B cell (primary cell): Measurements from ENCODE around the gene DDX55. TPM values are rescaled to one million over a fixed set of nuclear protein-coding genes. Genes with fewer than 3 reads are reported as not detected.

Source experiments
- ATAC-seq: fragments of 200-7000 bp; cut with Tn5 transposase; one replicate; pipeline ENCODE4 v1.10.0; 2021; ENCODE audit warnings: low read depth, mild to moderate bottlenecking, moderate number of reproducible peaks, moderate library complexity
- CTCF ChIA-PET: fragments of 350-600 bp; sonication (Branson Sonifier 250); formaldehyde crosslinking; loops from one replicate; lab custom pipeline; 2021; ENCODE audit warnings: antibody characterized with exemption, inconsistent platforms; lab: Charles Lee
- POLR2A ChIA-PET: fragments of 350-600 bp; sonication (Branson Sonifier 250); formaldehyde crosslinking; loops from one replicate; lab custom pipeline; 2021; ENCODE audit warnings: antibody characterized with exemption; lab: Charles Lee
- DNase-seq: peaks from one replicate; pipeline ENCODE4 v3.0.0; 2013
- H2AFZ ChIP-seq: 2 replicates; pipeline ENCODE4 v1.6.1; 2012; ENCODE audit warnings: mild to moderate bottlenecking, low read depth, low read length; ENCODE audit not compliant: insufficient read depth, poor library complexity, severe bottlenecking
- H3K27ac ChIP-seq, 2 donors: 1 replicate in 1 of 2; 2 replicates in 1 of 2; pipeline ENCODE4 v1.5.1; 2012 to 2013; ENCODE audit warnings: low read length in 2 of 2, mild to moderate bottlenecking in 2 of 2, moderate library complexity in 1 of 2
- H3K27me3 ChIP-seq, 4 experiments: fragments of 200-600 bp in 1 of 4; sonication (generic) in 1 of 4; replicated peaks in 1 of 4; 1 replicate in 2 of 4; 2 replicates in 2 of 4; pipeline versions ENCODE4 v1.6.1 to v1.7.0; 2013 to 2016; ENCODE audit warnings: low read length in 3 of 4, mild to moderate bottlenecking in 2 of 4, mixed read lengths in 1 of 4, moderate library complexity in 1 of 4; ENCODE audit not compliant: insufficient read depth in 4 of 4, control insufficient read depth in 3 of 4; ENCODE audit errors: control extremely low read depth in 1 of 4
- H3K36me3 ChIP-seq, 2 experiments: replicated peaks in 1 of 2; 1 replicate in 1 of 2; 2 replicates in 1 of 2; pipeline versions ENCODE4 v1.6.1 to v1.7.1; 2013; ENCODE audit warnings: low read length in 1 of 2; ENCODE audit not compliant: insufficient read depth in 2 of 2, control insufficient read depth in 1 of 2; ENCODE audit errors: control extremely low read depth in 1 of 2, extremely low read depth in 1 of 2
- H3K4me1 ChIP-seq, 2 donors: fragments of 200-600 bp in 1 of 2; sonication (generic) in 1 of 2; 1 replicate in 1 of 2; 2 replicates in 1 of 2; pipeline versions ENCODE4 v1.5.1 to v1.6.1; 2013 to 2017; ENCODE audit warnings: low read length in 2 of 2; ENCODE audit not compliant: control insufficient read depth in 2 of 2, insufficient read depth in 2 of 2
- H3K4me2 ChIP-seq: replicated peaks from 2 replicates; pipeline ENCODE3; 2012; ENCODE audit warnings: mild to moderate bottlenecking, low read depth, low read length; ENCODE audit not compliant: poor library complexity, severe bottlenecking
- H3K4me3 ChIP-seq, 5 experiments: fragments of 200-600 bp in 1 of 5; sonication (generic) in 1 of 5; 1 replicate in 3 of 5; 2 replicates in 2 of 5; pipeline versions ENCODE4 v1.5.1 to v1.7.0; 2011 to 2016; ENCODE audit warnings: low read length in 4 of 5, mild to moderate bottlenecking in 4 of 5, low read depth in 2 of 5, control low read depth in 1 of 5, moderate library complexity in 1 of 5; ENCODE audit not compliant: insufficient read depth in 1 of 5; ENCODE audit errors: control extremely low read depth in 1 of 5, extremely low read depth in 1 of 5
- H3K79me2 ChIP-seq: fragments of 200-600 bp; sonication (generic); one replicate; pipeline ENCODE4 v1.6.0; 2016; ENCODE audit warnings: low read length; ENCODE audit not compliant: control insufficient read depth, insufficient read depth
- H3K9ac ChIP-seq: fragments of 200-600 bp; sonication (generic); 2 replicates; pipeline ENCODE4 v1.6.1; 2017; ENCODE audit warnings: mild to moderate bottlenecking, low read length, moderate library complexity
- H3K9me3 ChIP-seq, 3 donors: one replicate each; pipeline versions ENCODE4 v1.6.1 to v1.7.1; 2013; ENCODE audit warnings: low read length in 2 of 3; ENCODE audit not compliant: control insufficient read depth in 2 of 3, insufficient read depth in 1 of 3; ENCODE audit errors: control extremely low read depth in 1 of 3
- H4K20me1 ChIP-seq: 2 replicates; pipeline ENCODE4 v1.6.0; 2012; ENCODE audit warnings: mild to moderate bottlenecking, low read length; ENCODE audit not compliant: insufficient read depth, control insufficient read depth, poor library complexity, severe bottlenecking
- H3K27ac Mint-ChIP-seq: one replicate; pipeline ENCODE4 v1.8.0; 2021; ENCODE audit warnings: mixed read lengths
- H3K27me3 Mint-ChIP-seq: one replicate; pipeline ENCODE4 v1.8.0; 2021; ENCODE audit warnings: mixed read lengths
- H3K4me1 Mint-ChIP-seq: one replicate; pipeline ENCODE4 v1.8.0; 2021; ENCODE audit warnings: mixed read lengths
- H3K4me3 Mint-ChIP-seq: one replicate; pipeline ENCODE4 v1.8.0; 2021; ENCODE audit warnings: mixed read lengths
- H3K9me3 Mint-ChIP-seq: one replicate; pipeline ENCODE4 v1.8.0; 2022; ENCODE audit warnings: mixed read lengths; ENCODE audit not compliant: insufficient read depth
- CTCF ChIP-seq: fragments of 200-600 bp; IDR thresholded peaks from one replicate; pipeline ENCODE4 v1.8.0; 2022; ENCODE audit warnings: antibody characterized with exemption, mild to moderate bottlenecking
- EZH2 ChIP-seq: IDR thresholded peaks from 2 replicates; pipeline ENCODE4 v1.6.1; 2012; ENCODE audit warnings: borderline replicate concordance, low read depth, mild to moderate bottlenecking, moderate library complexity, low read length; ENCODE audit not compliant: insufficient read depth, poor library complexity, severe bottlenecking
- WGBS: methylation state at CpG from one replicate; pipeline ENCODE4 v1.1.5; 2013; ENCODE audit warnings: missing lambda C conversion rate; ENCODE audit not compliant: insufficient coverage; 5-methylcytosine and 5-hydroxymethylcytosine counted together
- intact Hi-C: fragments of 100-400 bp; cut with micrococcal nuclease; formaldehyde crosslinking; loops from one replicate; pipeline ENCODE4 v1.10.0; 2022
- polyA plus RNA-seq: library from polyadenylated mRNA; depleted of rRNA; stranded (reverse); fragments of >200 nt; gene quantifications from 2 replicates; pipeline ENCODE4 v1.2.3, GENCODE V29; 2012
- total RNA-seq, 2 donors: library from RNA; stranded (reverse); fragments of 120-200 nt in 1 of 2; gene quantifications; 1 replicate in 1 of 2; 2 replicates in 1 of 2; pipeline versions ENCODE4 v1.2.3 to v1.2.4, GENCODE V29; 2013 to 2022

The DDX55 gene
- total and polyA plus RNA-seq, 2 donors (not counting 1 experiment from before 2014, with no cell fraction given) = 33.3 to 39.9 TPM

GRCh38 chr12:123595729-123596128 lies 6.2 kb upstream of the DDX55 start:
- Mint-ChIP-seq H3K27me3 (no peaks in the 10 kb centered on the region), H3K4me3 (no peak overlapping the region), H3K9me3 (no peaks in the 10 kb centered on the region), H3K27ac (no peak overlapping the region), H3K4me1 (peaks cover 14% of the 10 kb centered on the region)
- Histone ChIP-seq H3K4me3 (no peak overlapping the region), H3K4me1 (peaks cover 0 to 2% of the 10 kb centered on the region in 2 donors), H3K36me3 (peaks cover 10 to 41% of the 10 kb centered on the region in 2 experiments), H2AFZ (no peak overlapping the region), H3K79me2 (peaks cover 50% of the 10 kb centered on the region), H3K27me3 (no peaks in the 10 kb centered on the region), H4K20me1 (peaks cover 22% of the 10 kb centered on the region), H3K9ac (no peak overlapping the region), H3K27ac (no peak overlapping the region), H3K4me2 (no peak overlapping the region), H3K9me3 (no peaks in the 10 kb centered on the region)
- DNase-seq (no peak), ATAC-seq (no peak)
- no peak for TF ChIP-seq EZH2
- TF ChIP-seq CTCF = no peak
- intact Hi-C loops = no loop called here
- ChIA-PET CTCF (interaction anchor here (1.0 kb wide), 1 partner anchor 14 kb away, joined by 3 read pairs; no protein-coding TSS in a partner anchor), POLR2A (no interaction called here)

GRCh38 chr12:123597100-123597499 lies 4.8 kb upstream of the DDX55 start:
- Histone ChIP-seq H3K4me3 (no peak overlapping the region), H3K4me2 (no peak overlapping the region), H2AFZ (no peak overlapping the region), H3K9me3 (no peaks in the 10 kb centered on the region), H3K27ac (no peak overlapping the region), H3K9ac (no peak overlapping the region), H3K79me2 (peaks cover 51% of the 10 kb centered on the region), H3K27me3 (no peaks in the 10 kb centered on the region), H3K36me3 (peaks cover 6 to 30% of the 10 kb centered on the region in 2 experiments), H3K4me1 (peaks cover 3 to 10% of the 10 kb centered on the region in 2 donors), H4K20me1 (peaks cover 13% of the 10 kb centered on the region)
- no peak for ATAC-seq
- Mint-ChIP-seq H3K4me3 (no peak overlapping the region), H3K27me3 (no peaks in the 10 kb centered on the region), H3K9me3 (no peaks in the 10 kb centered on the region), H3K4me1 (peaks cover 16% of the 10 kb centered on the region), H3K27ac (no peak overlapping the region)
- intact Hi-C loops = no loop called here
- POLR2A ChIA-PET = no interaction called here
- DNase-seq = no peak
- TF ChIP-seq CTCF (no peak), EZH2 (no peak)
- 94% methylated on average over 2 of the region's 3 CpGs for WGBS
- CTCF ChIA-PET = no interaction called here
